Mammary epithelial cell (primary cell): ENCODE results near the gene ZNF675.
"Not testable (repeated sequence)": the region's sequence is repeated elsewhere in the genome, so short reads cannot be mapped to it uniquely, and the experiment has no call there.

Experiments used
- EZH2 ChIP-seq: IDR thresholded peaks from 2 replicates; pipeline ENCODE4 v1.6.1; 2012; ENCODE audit warnings: low read length, inconsistent platforms, borderline replicate concordance
- TF ChIP-seq, protein P1 (sequence below), 2 donors: IDR thresholded peaks in 1 of 2; conservative IDR thresholded peaks in 1 of 2; 2 replicates each; pipeline ENCODE4 v1.5.1; 2011 to 2012; ENCODE audit warnings: inconsistent platforms in 2 of 2, low read length in 2 of 2, mild to moderate bottlenecking in 2 of 2, control low read depth in 1 of 2, low read depth in 1 of 2; ENCODE audit not compliant: insufficient read depth in 1 of 2; ENCODE audit errors: extremely low read depth in 1 of 2

DNA sequence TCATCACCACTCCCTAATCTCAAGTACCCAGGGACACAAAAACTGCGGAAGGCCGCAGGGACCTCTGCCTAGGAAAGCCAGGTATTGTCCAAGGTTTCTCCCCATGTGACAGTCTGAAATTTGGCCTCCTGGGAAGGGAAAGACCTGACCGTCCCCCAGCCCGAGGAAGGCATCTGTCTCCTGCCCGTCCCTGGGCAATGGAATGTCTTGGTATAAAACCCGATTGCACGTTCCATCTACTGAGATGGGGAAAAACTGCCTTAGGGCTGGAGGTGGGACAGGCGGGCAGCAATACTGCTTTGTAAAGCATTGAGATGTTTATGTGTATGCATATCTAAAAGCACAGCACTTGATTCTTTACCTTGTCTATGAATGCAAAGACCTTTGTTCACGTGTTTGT lies 5.9 kb upstream of the ZNF675 start:
- TF ChIP-seq, protein P1, sequence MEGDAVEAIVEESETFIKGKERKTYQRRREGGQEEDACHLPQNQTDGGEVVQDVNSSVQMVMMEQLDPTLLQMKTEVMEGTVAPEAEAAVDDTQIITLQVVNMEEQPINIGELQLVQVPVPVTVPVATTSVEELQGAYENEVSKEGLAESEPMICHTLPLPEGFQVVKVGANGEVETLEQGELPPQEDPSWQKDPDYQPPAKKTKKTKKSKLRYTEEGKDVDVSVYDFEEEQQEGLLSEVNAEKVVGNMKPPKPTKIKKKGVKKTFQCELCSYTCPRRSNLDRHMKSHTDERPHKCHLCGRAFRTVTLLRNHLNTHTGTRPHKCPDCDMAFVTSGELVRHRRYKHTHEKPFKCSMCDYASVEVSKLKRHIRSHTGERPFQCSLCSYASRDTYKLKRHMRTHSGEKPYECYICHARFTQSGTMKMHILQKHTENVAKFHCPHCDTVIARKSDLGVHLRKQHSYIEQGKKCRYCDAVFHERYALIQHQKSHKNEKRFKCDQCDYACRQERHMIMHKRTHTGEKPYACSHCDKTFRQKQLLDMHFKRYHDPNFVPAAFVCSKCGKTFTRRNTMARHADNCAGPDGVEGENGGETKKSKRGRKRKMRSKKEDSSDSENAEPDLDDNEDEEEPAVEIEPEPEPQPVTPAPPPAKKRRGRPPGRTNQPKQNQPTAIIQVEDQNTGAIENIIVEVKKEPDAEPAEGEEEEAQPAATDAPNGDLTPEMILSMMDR (conservative IDR thresholded peaks at IDR 0.05 in 1 of 2, IDR thresholded peaks at IDR 0.05 in 1 of 2; ENCODE audit: extremely low read depth in 1 of 2, insufficient read depth in 1 of 2, low read depth in 1 of 2, low read length in 2 of 2), result not testable (repeated sequence)
- TF ChIP-seq EZH2, result not testable (repeated sequence)
